ENCODE data around the gene MMP7.

Gene MMP7

DNA sequence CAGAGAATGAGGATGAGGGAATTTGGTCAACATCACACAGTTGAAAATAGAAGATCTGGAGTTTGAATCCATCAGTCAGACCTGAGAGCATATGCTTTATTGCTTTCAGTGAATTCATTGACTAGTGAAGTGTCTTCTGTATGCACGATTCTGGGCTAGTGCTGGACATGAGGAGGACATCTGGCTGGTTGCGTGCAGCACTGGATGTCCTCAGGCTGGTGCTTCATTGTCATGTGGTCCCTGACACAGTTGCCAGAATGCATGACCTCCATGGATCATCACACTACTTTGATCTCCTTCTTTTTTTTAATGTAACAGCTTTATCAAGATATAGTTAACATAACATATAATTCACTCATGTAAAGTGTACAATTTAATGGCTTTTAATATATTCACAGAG lies 44.5 kb upstream of the MMP7 start:
- TF ChIP-seq ZNF394 (tag by site-specific recombination; IDR thresholded peaks at IDR 0.05; ENCODE audit: borderline replicate concordance) (no peak), ZBTB1 (tag by site-specific recombination; IDR thresholded peaks at IDR 0.05) (no peak), ZSCAN16 (tag by site-specific recombination; IDR thresholded peaks at IDR 0.05) (no peak), ZBTB7A (tag by site-specific recombination; IDR thresholded peaks at IDR 0.05; ENCODE audit: low read depth) (no peak), ZNF248 (tag by site-specific recombination; IDR thresholded peaks at IDR 0.05) (no peak), ZNF391 (tag by site-specific recombination; IDR thresholded peaks at IDR 0.05; ENCODE audit: borderline replicate concordance, low read depth) (no peak), GLIS1 (tag by site-specific recombination; IDR thresholded peaks at IDR 0.05) (no peak), REPIN1 (tag by site-specific recombination; IDR thresholded peaks at IDR 0.05; ENCODE audit: low read depth) (no peak), SP2 (tag by site-specific recombination; IDR thresholded peaks at IDR 0.05) (no peak)
- TF ChIP-seq, protein P1, sequence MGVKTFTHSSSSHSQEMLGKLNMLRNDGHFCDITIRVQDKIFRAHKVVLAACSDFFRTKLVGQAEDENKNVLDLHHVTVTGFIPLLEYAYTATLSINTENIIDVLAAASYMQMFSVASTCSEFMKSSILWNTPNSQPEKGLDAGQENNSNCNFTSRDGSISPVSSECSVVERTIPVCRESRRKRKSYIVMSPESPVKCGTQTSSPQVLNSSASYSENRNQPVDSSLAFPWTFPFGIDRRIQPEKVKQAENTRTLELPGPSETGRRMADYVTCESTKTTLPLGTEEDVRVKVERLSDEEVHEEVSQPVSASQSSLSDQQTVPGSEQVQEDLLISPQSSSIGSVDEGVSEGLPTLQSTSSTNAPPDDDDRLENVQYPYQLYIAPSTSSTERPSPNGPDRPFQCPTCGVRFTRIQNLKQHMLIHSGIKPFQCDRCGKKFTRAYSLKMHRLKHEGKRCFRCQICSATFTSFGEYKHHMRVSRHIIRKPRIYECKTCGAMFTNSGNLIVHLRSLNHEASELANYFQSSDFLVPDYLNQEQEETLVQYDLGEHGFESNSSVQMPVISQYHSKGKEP (tag by site-specific recombination; IDR thresholded peaks at IDR 0.05): no peak
- no peaks in the 10 kb centered on the region for H3K36me3 ChIP-seq (ENCODE audit: control insufficient read depth in 2 of 2, insufficient read depth in 1 of 2, low read length in 2 of 2)
- ChIA-PET CTCF (interaction anchor here (0.7 kb wide), 1 partner anchor 287 kb away, joined by 3 read pairs; no protein-coding TSS in a partner anchor), POLR2A (no interaction called here)
- no peaks in the 10 kb centered on the region for H3K9me3 ChIP-seq (ENCODE audit: control insufficient read depth, insufficient read depth, low read depth, low read length)
- no peak overlapping the region for H3K4me3 ChIP-seq (ENCODE audit: low read depth, low read length)
- no peaks in the 10 kb centered on the region for H3K4me1 ChIP-seq (ENCODE audit: control insufficient read depth, insufficient read depth, low read length)
- H3K27ac ChIP-seq (ENCODE audit: extremely low read depth, low read depth, low read length): no peak overlapping the region

DNA sequence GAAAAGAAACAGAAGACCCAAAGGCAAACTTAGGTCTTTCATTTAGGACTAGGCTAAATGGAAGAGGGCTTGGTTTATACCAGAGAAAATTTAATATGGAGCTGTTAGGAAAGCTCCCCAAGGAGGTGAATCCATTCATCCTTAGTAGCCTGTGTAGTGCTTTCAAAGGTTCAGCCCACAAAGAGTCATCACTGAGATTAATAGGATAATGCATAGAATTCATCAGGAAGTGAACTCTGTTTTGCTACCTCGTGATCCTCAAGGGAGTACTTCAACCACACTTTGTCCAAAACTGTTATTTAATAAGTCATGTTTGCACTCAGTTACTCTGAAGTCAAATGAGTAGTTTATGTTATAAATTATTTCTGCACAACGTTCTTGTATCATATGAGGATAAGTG lies 43.3 kb upstream of the MMP7 start:
- H3K4me1 ChIP-seq (ENCODE audit: control insufficient read depth, insufficient read depth, low read length): no peaks in the 10 kb centered on the region
- H3K27ac ChIP-seq (ENCODE audit: extremely low read depth, low read depth, low read length): no peak overlapping the region
- no peaks in the 10 kb centered on the region for H3K9me3 ChIP-seq (ENCODE audit: control insufficient read depth, insufficient read depth, low read depth, low read length)
- ChIA-PET CTCF (no interaction called here), POLR2A (no interaction called here)
- no peak for TF ChIP-seq ZNF560 (tag by site-specific recombination; IDR thresholded peaks at IDR 0.05; ENCODE audit: borderline replicate concordance)
- no peak for TF ChIP-seq ZNF354C (tag by site-specific recombination; IDR thresholded peaks at IDR 0.05; ENCODE audit: borderline replicate concordance, low read depth)
- TF ChIP-seq ZFHX2 (tag by site-specific recombination; conservative IDR thresholded peaks at IDR 0.05): no peak
- TF ChIP-seq ZNF394 (tag by site-specific recombination; IDR thresholded peaks at IDR 0.05; ENCODE audit: borderline replicate concordance): no peak
- no peak for TF ChIP-seq KLF10 (tag by site-specific recombination; IDR thresholded peaks at IDR 0.05)
- H3K36me3 ChIP-seq (ENCODE audit: control insufficient read depth in 2 of 2, insufficient read depth in 1 of 2, low read length in 2 of 2): no peaks in the 10 kb centered on the region
- H3K4me3 ChIP-seq (ENCODE audit: low read depth, low read length): no peak overlapping the region

DNA sequence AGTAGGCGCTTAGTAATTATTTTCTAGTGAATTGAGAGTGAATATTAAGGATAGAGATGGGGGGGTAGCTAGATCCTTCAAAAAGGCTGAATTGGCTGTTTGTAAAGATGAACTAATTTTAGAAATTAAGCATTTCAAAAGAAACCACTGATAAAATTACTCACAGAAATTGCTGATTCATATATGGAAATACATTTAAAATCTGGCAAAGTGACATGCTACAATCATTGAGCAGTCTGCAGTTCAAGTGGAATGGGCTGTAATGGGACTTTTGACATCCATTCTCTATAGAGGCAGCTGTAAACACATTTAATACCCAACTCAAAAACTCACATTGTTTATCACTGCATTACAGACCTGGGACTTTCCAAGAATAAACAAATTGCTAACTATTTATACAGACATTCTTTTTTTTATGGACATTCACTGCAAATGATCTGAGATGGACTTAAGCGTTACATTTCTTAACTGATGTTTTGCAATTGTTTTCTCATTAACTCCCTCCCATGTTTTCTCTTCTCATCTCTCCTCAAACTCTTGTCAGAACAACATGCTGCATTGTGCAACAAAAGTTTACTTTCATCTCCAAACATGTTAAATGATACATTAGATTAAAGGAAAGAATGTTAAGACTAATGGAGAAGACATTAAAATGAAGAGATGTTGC lies 42.1 kb upstream of the MMP7 start:
- Histone ChIP-seq H3K4me1 (ENCODE audit: control insufficient read depth, insufficient read depth, low read length) (no peaks in the 10 kb centered on the region), H3K27ac (ENCODE audit: extremely low read depth, low read depth, low read length) (no peak overlapping the region), H3K4me3 (ENCODE audit: low read depth, low read length) (no peak overlapping the region), H3K9me3 (ENCODE audit: control insufficient read depth, insufficient read depth, low read depth, low read length) (no peaks in the 10 kb centered on the region), H3K36me3 (ENCODE audit: control insufficient read depth in 2 of 2, insufficient read depth in 1 of 2, low read length in 2 of 2) (no peaks in the 10 kb centered on the region)
- CTCF ChIA-PET: interaction anchor here (0.7 kb wide), 1 partner anchor 279 kb away, joined by 3 read pairs; no protein-coding TSS in a partner anchor
- POLR2A ChIA-PET: no interaction called here
- TF ChIP-seq TRIM28 (IDR thresholded peaks at IDR 0.05; ENCODE audit: borderline replicate concordance, low read length) (no peak), HOXC10 (CRISPR knock-in tag; IDR thresholded peaks at IDR 0.05) (no peak), ZFP3 (tag by site-specific recombination; IDR thresholded peaks at IDR 0.05; ENCODE audit: low read depth) (no peak), ZNF132 (tag by site-specific recombination; IDR thresholded peaks at IDR 0.05; ENCODE audit: borderline replicate concordance) (no peak), ZNF670 (tag by site-specific recombination; IDR thresholded peaks at IDR 0.05; ENCODE audit: low read depth) (no peak), ZNF664 (tag by site-specific recombination; IDR thresholded peaks at IDR 0.05) (no peak), ZFP41 (tag by site-specific recombination; IDR thresholded peaks at IDR 0.05; ENCODE audit: borderline replicate concordance) (no peak), ZNF302 (tag by site-specific recombination; IDR thresholded peaks at IDR 0.05; ENCODE audit: low read depth) (no peak), YY2 (tag by site-specific recombination; IDR thresholded peaks at IDR 0.05) (no peak)
- TF ChIP-seq, protein P2, sequence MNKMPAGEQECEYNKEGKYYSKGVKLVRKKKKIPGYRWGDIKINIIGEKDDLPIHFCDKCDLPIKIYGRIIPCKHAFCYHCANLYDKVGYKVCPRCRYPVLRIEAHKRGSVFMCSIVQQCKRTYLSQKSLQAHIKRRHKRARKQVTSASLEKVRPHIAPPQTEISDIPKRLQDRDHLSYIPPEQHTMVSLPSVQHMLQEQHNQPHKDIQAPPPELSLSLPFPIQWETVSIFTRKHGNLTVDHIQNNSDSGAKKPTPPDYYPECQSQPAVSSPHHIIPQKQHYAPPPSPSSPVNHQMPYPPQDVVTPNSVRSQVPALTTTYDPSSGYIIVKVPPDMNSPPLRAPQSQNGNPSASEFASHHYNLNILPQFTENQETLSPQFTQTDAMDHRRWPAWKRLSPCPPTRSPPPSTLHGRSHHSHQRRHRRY (tag by site-specific recombination; IDR thresholded peaks at IDR 0.05): no peak
- TF ChIP-seq, protein P3, sequence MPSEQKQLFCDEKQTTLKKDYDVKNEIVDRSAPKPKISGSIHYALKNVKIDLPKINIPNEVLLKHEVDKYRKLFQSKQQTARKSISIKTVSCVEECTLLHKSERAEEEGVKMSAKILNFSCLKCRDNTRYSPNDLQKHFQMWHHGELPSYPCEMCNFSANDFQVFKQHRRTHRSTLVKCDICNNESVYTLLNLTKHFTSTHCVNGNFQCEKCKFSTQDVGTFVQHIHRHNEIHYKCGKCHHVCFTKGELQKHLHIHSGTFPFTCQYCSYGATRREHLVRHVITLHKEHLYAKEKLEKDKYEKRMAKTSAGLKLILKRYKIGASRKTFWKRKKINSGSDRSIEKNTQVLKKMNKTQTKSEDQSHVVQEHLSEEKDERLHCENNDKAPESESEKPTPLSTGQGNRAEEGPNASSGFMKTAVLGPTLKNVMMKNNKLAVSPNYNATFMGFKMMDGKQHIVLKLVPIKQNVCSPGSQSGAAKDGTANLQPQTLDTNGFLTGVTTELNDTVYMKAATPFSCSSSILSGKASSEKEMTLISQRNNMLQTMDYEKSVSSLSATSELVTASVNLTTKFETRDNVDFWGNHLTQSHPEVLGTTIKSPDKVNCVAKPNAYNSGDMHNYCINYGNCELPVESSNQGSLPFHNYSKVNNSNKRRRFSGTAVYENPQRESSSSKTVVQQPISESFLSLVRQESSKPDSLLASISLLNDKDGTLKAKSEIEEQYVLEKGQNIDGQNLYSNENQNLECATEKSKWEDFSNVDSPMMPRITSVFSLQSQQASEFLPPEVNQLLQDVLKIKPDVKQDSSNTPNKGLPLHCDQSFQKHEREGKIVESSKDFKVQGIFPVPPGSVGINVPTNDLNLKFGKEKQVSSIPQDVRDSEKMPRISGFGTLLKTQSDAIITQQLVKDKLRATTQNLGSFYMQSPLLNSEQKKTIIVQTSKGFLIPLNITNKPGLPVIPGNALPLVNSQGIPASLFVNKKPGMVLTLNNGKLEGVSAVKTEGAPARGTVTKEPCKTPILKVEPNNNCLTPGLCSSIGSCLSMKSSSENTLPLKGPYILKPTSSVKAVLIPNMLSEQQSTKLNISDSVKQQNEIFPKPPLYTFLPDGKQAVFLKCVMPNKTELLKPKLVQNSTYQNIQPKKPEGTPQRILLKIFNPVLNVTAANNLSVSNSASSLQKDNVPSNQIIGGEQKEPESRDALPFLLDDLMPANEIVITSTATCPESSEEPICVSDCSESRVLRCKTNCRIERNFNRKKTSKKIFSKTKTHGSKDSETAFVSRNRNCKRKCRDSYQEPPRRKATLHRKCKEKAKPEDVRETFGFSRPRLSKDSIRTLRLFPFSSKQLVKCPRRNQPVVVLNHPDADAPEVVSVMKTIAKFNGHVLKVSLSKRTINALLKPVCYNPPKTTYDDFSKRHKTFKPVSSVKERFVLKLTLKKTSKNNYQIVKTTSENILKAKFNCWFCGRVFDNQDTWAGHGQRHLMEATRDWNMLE (tag by site-specific recombination; conservative IDR thresholded peaks at IDR 0.05; ENCODE audit: low read depth): no peak
